ENCODE measurements around the gene TMEM82.

DNA sequence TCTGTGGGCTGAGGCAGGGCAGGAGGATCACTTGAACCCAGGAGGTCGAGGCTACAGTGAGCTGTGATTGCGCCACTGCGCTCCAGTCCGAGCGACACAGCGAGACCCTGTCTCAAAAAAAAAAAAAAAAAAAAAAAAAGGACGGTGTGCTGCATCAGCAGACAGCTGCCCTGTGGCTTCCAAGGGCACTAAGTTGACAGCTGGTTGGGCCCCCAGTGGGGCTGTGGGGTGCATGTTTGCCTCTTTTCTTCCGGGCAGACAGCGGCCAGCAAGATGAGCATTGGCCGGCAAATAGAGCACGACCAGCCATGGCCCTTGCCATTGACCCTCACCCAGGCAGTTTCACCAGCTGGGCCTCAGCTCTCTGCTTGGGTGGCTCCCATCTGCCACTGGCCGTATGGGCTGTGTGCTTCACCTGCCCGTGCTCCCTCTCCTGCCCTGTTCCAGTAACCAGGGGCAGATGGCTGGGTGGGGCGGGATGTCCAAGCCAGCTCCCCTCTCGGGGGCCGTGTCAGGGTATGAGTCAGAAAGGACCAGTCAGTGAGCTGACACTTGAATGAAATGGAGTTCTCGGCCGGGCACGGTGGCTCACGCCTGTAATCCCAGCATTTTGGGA, 18.6 kb upstream of the TMEM82 start:
- TF ChIP-seq, protein P1, sequence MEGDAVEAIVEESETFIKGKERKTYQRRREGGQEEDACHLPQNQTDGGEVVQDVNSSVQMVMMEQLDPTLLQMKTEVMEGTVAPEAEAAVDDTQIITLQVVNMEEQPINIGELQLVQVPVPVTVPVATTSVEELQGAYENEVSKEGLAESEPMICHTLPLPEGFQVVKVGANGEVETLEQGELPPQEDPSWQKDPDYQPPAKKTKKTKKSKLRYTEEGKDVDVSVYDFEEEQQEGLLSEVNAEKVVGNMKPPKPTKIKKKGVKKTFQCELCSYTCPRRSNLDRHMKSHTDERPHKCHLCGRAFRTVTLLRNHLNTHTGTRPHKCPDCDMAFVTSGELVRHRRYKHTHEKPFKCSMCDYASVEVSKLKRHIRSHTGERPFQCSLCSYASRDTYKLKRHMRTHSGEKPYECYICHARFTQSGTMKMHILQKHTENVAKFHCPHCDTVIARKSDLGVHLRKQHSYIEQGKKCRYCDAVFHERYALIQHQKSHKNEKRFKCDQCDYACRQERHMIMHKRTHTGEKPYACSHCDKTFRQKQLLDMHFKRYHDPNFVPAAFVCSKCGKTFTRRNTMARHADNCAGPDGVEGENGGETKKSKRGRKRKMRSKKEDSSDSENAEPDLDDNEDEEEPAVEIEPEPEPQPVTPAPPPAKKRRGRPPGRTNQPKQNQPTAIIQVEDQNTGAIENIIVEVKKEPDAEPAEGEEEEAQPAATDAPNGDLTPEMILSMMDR (IDR thresholded peaks at IDR 0.05; ENCODE audit: low read length) = no peak
- TF ChIP-seq EZH2 (IDR thresholded peaks at IDR 0.05; ENCODE audit: borderline replicate concordance, low read length) = no peak

Data from OCI-LY1 (cell line).